Measurements from ENCODE around the gene TAF1D. TPM values are rescaled to one million over a fixed set of nuclear protein-coding genes. Genes with fewer than 3 reads are reported as not detected.
A peak's percentile ranks its signal among the peaks of the same experiment; 100 is the strongest.
"Not testable (repeated sequence)": the region's sequence is repeated elsewhere in the genome, so short reads cannot be mapped to it uniquely, and the experiment has no call there.

TAF1D gene
- polyA plus RNA-seq, 10 donors, result 82.7 to 159 (median 108) TPM

- no peak for DNase-seq
These were observed 11.9 kb upstream of the TAF1D start for GRCh38 chr11:93753241-93753640.

GRCh38 chr11:93751001-93751400 is 9.7 kb upstream of the TAF1D start:
- no peak for DNase-seq

- DNase-seq, result no peak
These were observed 5.8 kb upstream of the TAF1D start for GRCh38 chr11:93747122-93747521.

- no peak for DNase-seq
These were observed 4.8 kb upstream of the TAF1D start for GRCh38 chr11:93746101-93746500.

GRCh38 chr11:93745005-93745755 is 3.9 kb upstream of the TAF1D start:
- not testable (repeated sequence) for DNase-seq

GRCh38 chr11:93744669-93745004 is 3.3 kb upstream of the TAF1D start:
- no peak for DNase-seq

GRCh38 chr11:93743291-93743690 is 2.0 kb upstream of the TAF1D start:
- DNase-seq, result peak in 1 of 3 donors; percentile 6

GRCh38 chr11:93741882-93742226 is 559 bp upstream of the TAF1D start:
- peak in 2 of 3 donors; percentile 53 to 71 for DNase-seq

GRCh38 chr11:93740730-93741093 is 583 bp downstream of the TAF1D start:
- DNase-seq, result peak; percentile 41 to 81 (median 61)

GRCh38 chr11:93740031-93740729 is 1.1 kb downstream of the TAF1D start:
- peak; percentile 4 to 36 (median 24) for DNase-seq

- DNase-seq, result no peak
These were observed 2.6 kb downstream of the TAF1D start for GRCh38 chr11:93738647-93739081.

- no peak for DNase-seq
These were observed 3.2 kb downstream of the TAF1D start for GRCh38 chr11:93737904-93738612.

GRCh38 chr11:93736129-93736528 is 5.2 kb downstream of the TAF1D start:
- no peak for DNase-seq

- DNase-seq, result no peak
These were observed 5.7 kb downstream of the TAF1D start for GRCh38 chr11:93735627-93736026.

GRCh38 chr11:93734427-93735222 is 6.7 kb downstream of the TAF1D start:
- DNase-seq, result no peak

- no peak for DNase-seq
These were observed 7.8 kb downstream of the TAF1D start for GRCh38 chr11:93733474-93733873.

- DNase-seq, result no peak
These were observed 8.9 kb downstream of the TAF1D start for GRCh38 chr11:93732237-93732892.

GRCh38 chr11:93730108-93731107 is 10.9 kb downstream of the TAF1D start:
- no peak for DNase-seq

GRCh38 chr11:93729129-93729616 is 12.1 kb downstream of the TAF1D start:
- no peak for DNase-seq

GRCh38 chr11:93728792-93729128 is 12.5 kb downstream of the TAF1D start:
- DNase-seq, result no peak
